GOT3 (cell line): ENCODE results near the gene CKB.
A peak's percentile ranks its signal among the peaks of the same experiment; 100 is the strongest.

Experiments used
- DNase-seq: peaks from one replicate; lab custom pipeline; 2025; ENCODE audit warnings: mixed read lengths; lab: John Stamatoyannopoulos, UW

CKB gene

GRCh38 chr14:103537175-103537990 lies 14.8 kb upstream of the CKB start:
- no peak for DNase-seq

- no peak for DNase-seq
Measured at GRCh38 chr14:103536693-103537092, 14.1 kb upstream of the CKB start.

GRCh38 chr14:103535891-103536565 lies 13.4 kb upstream of the CKB start:
- no peak for DNase-seq

DNA sequence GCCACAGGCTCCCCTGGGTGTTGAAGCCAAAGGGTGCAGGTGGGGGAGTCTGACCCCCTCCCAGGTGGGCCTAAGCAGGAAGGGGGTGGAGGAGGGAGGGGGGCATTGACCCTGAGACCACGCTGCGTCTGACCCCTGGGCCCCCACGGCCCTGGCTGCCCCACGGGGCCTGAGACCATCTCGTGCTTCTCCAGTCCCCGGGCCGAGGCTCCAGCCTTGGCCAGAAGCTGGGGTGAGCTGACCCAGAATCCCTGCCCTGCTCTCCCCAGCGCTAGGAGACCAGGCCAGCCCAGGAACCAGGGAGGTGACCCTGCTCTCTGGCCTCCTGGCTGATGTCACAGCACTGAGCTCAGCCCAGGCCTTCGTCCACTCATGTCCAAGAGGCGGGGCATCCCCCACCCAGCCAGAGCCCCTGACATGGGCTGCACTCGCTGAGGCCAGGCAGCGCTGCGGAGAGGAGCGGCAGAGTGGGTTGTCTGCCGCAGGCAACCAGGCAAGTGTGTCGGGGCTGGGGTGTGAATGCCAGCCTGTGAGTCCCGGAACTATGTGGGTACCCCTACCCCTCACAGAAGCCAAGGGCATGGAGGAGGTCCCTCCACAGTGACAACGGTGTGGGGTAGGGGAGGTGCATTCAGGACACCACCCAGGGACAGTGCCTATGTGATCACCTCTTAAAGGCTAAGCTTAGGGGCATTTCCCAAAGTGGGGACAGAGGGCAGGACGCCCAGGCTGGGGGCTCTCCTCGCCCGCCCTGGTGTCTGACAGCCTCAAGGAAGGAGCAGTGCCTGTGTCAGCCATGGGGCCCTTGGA lies 12.7 kb upstream of the CKB start:
- no peak for DNase-seq

GRCh38 chr14:103534576-103535061 lies 12.0 kb upstream of the CKB start:
- DNase-seq: no peak

DNA sequence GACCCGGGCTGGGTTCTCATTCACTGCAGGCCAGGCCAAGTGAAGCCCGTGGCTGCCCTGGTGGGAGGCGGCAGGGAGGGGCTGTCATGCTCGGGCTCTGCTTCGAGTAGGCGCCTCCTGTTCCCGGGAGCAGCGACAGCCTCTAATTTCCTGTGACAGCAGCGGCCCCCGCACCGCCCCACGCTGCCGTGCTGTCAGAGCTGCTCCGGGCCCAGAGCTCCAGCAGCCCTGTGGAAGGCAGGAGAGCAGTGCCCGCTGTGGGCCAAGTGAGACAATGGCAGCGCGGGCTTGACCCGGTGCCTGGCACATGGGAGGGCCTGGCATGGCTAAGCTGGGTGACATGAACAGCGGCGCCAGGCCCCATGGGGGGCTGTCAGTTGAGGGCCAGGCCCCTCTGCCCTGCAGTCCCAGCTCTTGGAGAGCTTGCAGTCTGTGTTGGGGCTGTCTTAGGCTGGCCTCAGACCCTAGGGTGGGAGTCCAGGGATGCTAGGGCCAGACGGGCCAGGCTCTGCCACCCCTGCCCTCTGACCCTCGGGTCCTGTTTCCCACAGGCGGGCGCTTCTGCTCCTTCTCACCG lies 11.5 kb upstream of the CKB start:
- DNase-seq: no peak

GRCh38 chr14:103533137-103533998 lies 10.7 kb upstream of the CKB start:
- no peak for DNase-seq

- DNase-seq: no peak
Measured at GRCh38 chr14:103532216-103533136, 9.8 kb upstream of the CKB start.

GRCh38 chr14:103531421-103532215 lies 9.0 kb upstream of the CKB start:
- no peak for DNase-seq

- no peak for DNase-seq
Measured at GRCh38 chr14:103530831-103531230, 8.2 kb upstream of the CKB start.

DNA sequence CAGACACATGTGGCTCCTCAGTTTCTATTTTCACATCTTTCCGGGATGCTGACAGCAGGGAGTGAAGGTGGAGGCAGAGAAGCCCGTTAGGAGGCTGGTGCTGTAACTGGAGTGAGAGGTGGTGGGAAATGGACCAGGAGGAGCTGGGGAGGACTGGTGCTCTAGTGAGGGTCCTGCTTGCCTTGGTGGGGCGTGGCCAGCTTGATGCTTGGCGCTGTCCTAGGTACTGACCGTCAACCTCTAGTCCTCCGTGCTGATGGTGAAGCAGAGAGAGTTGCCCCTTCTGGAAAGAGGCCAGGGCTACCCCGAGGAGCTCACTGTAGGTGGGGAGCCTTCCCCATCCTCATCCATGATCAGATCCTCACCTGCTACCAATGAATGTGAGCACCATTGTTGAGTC lies 7.8 kb upstream of the CKB start:
- no peak for DNase-seq

GRCh38 chr14:103529383-103530365 lies 7.0 kb upstream of the CKB start:
- no peak for DNase-seq

- DNase-seq: peak; percentile 53
Measured at GRCh38 chr14:103528587-103529382, 6.2 kb upstream of the CKB start, which contains the start of gene TRMT61A. Gene TRMT61A (plus strand): TSS chr14:103529196. CDS start chr14:103529979, 783 bp downstream.

DNA sequence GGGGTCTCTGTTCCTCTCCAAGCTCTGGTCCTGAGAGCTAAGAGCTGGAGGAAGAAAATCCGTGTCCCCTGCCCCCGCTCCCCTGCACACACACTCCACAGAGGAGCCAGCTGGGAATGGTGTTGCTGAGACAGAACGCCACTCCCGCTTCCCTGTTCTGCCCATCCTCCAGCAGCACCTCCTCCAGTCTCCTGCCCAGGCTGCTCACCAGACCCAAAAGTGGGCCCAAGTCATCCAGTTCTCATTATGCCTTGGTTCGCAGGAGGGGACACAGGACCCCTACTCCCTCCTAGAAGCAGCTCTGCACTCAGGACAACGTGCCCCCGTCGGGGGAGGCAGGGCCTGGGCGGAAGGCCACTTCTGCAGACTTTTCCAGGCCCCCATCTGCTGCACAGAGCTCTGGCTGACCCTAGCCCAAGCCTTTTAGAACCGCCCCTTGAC lies 5.5 kb upstream of the CKB start:
- DNase-seq: no peak

GRCh38 chr14:103527408-103528145 lies 4.9 kb upstream of the CKB start:
- DNase-seq: peak; percentile 15

DNA sequence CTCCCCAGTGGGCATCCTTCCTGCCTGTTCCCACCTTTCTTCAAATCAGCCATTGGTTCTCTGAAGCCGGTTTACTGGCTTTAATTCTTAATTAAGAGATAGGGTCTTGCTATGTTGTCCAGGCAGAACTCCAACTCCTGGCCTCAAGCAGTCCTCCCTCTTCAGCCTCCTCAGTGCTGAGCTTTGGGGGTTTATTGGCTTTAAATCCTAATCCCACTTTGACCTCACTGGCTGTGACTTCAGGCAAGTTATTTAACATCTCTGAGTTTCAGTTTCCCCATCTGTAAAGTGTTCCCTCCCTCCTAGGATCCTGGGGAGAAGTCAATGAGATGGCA lies 4.3 kb upstream of the CKB start:
- no peak for DNase-seq
